Activated CD8-positive, alpha-beta memory T cell treated with anti-CD3 and anti-CD28 coated beads for 1 hour (primary cell): ENCODE results near the gene FGF8.

Source experiments
- DNase-seq, 2 donors: peaks; one replicate each; pipeline ENCODE4 v3.0.0-alpha.2; 2020; ENCODE audit warnings: low read depth in 1 of 2; ENCODE audit errors: extremely low read depth in 1 of 2

Gene FGF8

DNA sequence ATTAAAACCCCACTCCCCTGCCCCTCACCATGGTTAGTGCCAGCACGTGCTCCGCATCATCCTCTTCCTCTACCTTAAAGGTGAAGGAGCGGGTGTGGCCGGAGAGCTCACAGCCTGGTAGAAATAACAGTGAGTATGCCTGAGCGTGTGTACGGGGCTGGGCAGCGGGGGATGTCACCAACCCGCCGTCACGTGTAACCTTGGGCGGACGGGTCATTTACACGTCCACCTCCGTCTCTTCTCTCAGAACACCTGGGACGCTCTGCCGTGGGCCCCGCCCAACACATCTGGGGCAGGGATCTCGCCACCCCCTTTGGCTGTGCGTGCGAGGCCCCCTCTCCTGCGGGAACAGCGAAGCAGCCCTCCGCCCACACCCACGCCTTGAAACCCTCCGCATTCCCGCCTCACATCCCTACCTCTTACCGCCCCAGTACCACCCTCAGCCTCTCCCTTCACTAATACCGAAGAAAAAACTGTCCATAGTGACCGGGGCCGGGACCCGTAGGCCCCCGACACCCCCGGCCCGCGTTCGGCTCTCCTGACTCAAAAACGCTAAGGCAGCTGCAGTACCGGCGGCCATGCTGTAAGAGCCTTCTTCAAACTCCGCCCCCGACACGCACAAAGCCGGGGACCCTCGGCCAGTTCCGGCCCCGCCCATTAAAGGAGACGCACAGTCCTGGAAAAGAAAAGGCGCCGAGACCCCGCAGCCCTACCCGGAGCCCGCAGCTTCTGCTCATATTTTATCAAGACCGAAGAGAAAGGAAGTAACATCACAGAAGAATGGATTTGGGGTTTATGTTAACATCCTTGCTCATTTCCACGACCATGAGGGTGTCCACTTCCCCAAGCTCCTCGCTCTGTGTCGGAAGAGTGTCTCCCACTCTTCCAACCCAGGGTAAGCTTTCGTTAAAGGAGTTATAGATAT lies 7.2 kb upstream of the FGF8 start, which contains the start of gene NPM3:
TSS of gene NPM3 (minus strand) at position 636 of the 925 bp plus-strand sequence. CDS start at position 580, 56 bp downstream.
- peak; percentile 38 to 70 for DNase-seq

GRCh38 chr10:101781984-101782810 lies 6.3 kb upstream of the FGF8 start:
- no peak for DNase-seq

DNA sequence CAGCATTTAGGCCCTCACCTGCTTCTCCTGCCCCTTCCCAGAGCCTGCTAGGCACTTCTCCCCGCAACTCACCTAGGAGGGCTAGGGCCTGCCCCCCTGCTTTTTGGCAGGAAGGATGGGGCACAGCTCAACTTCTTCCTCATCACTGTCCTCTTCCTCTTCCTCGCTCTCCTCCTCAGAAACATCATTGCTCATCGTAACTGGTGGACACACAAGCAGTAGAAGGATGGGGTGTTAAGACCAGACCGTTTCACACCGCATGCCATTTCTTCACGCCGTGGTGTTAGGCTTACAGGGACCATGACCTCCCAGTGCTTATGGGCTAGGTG lies 5.7 kb upstream of the FGF8 start:
- DNase-seq = no peak

DNA sequence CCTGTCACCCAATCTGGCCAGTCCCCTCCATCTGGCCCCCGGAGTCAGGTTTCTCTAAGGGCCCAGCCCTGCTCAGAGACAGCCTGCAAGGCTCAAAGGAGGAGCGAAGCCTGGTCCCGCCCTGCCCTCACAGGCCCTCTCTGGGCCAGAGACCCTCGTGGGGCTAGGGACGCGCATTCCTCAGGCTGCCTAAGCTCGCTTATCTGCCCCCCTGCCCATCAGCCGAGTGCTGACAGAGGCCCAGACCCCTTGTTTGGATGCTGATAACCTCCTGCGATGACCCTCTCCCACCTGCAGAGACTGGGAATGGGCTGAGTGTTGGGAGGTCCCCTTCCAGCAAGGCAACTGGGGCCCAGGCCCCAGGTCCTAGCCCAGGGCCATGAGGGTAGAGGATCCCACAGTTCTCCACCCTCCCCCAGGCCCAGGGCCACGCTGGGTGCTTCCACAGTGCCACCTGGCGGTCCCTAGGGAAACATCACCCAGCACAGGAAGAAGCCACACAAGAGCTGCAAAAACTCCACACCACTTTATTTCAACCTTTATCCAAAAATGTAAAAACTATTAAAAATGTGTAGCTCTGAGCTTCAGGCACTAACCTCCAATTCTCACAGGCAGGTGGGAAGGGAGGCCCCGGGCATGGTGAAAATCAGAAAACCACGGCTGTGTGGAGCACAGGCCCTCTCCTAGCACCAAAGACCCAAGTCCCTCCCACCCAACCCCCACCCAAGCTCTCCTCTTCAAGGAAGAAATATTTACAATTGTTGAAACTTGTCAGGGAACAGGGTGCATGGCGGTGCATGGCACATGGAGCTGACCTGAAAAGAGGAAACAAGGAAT lies 5.1 kb upstream of the FGF8 start:
- peak; percentile 13 to 52 for DNase-seq

DNA sequence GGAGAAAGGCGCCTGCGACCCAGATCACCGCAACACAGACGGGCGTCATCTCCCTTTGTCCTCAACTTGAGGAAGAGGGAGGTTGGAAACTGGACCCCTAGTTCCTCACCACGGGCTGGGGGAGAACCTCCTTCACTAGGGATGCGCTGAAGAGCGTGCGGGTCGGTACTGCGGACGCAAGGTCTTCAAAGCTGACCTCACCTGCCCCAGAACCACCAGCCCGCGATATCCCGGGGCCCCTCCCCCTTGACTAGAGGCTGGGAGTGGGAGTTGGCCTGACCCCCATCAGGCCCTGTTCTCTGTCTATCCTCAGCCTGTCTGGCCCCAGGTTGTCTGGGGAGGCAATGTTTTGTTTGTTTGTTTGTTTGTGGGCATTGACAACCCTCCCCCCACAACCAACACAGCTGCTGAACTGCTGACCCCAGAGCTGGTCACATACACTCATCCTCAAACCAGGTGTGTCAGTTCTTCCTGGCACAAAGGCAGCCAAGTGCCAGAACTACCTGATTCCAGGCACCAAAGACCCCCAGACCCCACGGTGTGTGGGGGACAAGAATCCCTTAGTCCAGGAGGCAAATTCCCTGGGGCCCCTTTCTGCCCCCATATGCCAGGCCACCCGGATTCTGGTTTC lies 4.4 kb upstream of the FGF8 start:
- DNase-seq = no peak

DNA sequence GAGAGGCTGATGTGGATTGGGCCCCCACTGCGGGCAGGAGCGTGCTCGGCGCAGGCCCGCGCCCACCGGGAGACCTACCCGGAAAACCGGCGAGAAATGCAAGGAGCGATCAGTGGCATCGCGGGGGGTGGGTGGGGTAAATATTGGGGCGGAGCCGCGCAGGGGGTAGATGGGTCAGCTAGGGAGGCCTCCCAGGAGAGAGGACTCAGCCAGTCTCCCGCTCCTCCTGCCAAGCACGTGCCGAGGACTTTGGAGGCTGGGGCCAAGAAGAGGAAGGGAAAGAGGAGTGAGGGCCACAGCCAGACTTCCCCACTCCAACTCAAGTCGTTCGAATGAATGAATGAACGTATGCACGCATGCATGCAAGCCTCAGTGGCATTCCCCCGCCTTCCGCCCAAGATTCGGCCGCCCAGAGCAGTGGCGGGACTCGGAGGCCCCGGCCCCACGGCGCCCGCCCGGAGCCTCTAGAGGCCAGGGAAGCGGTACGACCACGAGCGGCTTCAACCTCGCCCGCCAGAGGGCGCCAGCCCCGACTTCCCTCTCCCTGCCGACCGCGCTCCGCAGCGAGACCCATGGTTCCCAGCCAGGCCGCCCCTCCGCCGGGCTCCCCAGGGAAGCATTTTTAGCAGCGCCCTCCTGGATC lies 3.8 kb upstream of the FGF8 start:
- peak; percentile 50 to 80 for DNase-seq

DNA sequence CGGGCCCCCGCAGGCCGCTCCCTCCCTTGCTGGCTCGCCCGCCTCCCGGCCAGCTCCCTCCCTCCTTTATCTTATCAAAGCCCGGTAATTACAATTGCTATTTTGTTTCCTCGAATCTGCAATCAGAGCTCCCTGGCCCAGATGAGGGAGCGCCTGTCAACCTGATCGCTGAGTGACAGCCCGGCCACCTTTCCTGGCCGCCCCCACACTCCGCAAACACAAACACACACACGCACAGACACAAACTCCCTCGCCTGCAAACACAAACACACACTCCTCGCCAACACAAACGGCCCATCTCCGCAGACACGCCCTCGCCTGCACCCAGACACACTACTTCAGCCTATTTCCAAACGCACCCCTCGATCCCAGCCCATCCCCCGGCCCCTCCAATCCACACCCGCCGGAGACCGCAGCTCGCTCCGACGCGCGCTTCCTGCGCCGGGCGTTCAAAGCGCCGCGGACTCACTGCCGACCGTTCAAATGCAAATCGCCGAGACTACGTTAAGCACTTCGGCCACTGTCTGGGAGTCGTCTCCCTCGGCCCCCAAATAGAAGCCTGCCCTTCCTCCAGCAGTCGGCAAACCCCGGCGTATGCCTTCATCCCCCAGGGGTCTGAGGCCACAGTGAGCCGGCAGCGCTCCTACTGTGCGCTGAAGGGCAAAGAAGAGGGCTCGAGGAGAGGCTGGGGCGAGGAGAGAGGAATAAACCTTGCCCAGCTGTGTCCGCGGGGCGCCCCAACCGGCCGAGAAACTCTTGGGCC lies 3.0 kb upstream of the FGF8 start:
- DNase-seq = no peak

DNA sequence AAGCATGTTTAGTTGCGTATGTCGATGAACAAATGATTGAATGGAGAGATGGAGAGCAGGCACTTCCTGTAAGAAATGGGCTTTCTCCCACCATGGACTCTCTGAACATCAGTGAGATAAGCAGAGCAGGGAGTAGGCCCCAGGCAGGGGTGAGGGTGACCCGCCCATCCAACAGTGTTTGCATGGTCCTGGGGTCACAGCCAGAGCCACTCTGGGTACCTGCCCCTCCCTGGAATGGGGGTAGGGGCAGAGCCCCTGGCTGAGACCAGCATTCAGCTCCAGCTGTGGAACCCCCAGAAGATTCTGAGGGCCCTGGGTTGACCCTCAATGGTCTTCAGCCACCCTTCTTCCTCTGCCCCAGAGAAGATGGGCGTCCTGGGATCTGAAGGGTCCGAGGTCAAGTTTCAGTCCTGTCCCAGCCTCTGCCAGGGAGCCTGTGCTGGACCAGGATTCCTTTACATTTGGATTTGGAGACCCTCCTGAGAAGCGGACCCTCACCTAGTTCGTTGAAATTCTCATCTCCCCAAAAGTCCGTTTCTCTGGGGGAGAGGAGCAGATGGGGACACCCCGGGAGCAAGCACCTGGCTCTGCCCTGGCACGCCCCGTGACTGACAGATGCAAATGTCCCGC lies 2.4 kb upstream of the FGF8 start:
- no peak for DNase-seq

- DNase-seq = no peak
These were observed 1.8 kb upstream of the FGF8 start for GRCh38 chr10:101777619-101778145.

GRCh38 chr10:101776161-101776817 lies 375 bp upstream of the FGF8 start:
- no peak for DNase-seq

- no peak for DNase-seq
These were observed 1.2 kb downstream of the FGF8 start for GRCh38 chr10:101774589-101775272.

GRCh38 chr10:101773923-101774588 lies 1.9 kb downstream of the FGF8 start:
- DNase-seq = no peak

- no peak for DNase-seq
These were observed 2.8 kb downstream of the FGF8 start for GRCh38 chr10:101772895-101773761.

GRCh38 chr10:101772017-101772894 lies 3.7 kb downstream of the FGF8 start:
- DNase-seq = no peak

- no peak for DNase-seq
These were observed 4.5 kb downstream of the FGF8 start for GRCh38 chr10:101771380-101771779.
